ENCODE data around the gene EIF5A. TPM values are rescaled to one million over a fixed set of nuclear protein-coding genes. Genes with fewer than 3 reads are reported as not detected.

Gene EIF5A
- total and polyA plus RNA-seq, 2 donors (not counting 3 experiments of a cell fraction or from before 2014, with no cell fraction given) = 650 to 859 TPM

GRCh38 chr17:7262192-7262934 is 45.1 kb upstream of the EIF5A start, which contains the start of gene CLDN7:
CLDN7 (minus strand) TSS chr17:7262478; CDS start chr17:7262043, 435 bp downstream.
- no TSS peak for BruUV-seq (replicated peaks)
- no peaks in the 10 kb centered on the region for H3K27me3 ChIP-seq (ENCODE audit: control insufficient read depth in 2 of 2, insufficient read depth in 2 of 2, low read length in 2 of 2)
- H3K79me2 ChIP-seq (ENCODE audit: control insufficient read depth, insufficient read depth, low read length) = no peaks in the 10 kb centered on the region
- intact Hi-C loops (cut with micrococcal nuclease) = no loop called here
- H3K9me1 ChIP-seq (replicated peaks; ENCODE audit: control insufficient read depth, extremely low read depth, insufficient read depth, low read length) = no peaks in the 10 kb centered on the region
- H4K20me1 ChIP-seq (replicated peaks; ENCODE audit: control insufficient read depth, extremely low read depth, insufficient read depth, low read length) = no peaks in the 10 kb centered on the region
- dilution Hi-C loops (cut with MboI; ENCODE audit: extremely low pct_ligation_motif_present, low sequenced_read_pairs) = no loop called here
- CTCF ChIA-PET = interaction anchor here (1.1 kb wide), 1 partner anchor 35 kb away, joined by 3 read pairs; no protein-coding TSS in a partner anchor
- peak within 1 kb of the TSS; percentile 31 for H3K4me2 ChIP-seq (ENCODE audit: insufficient read depth, low read length)
- DNase-seq (ENCODE audit: low read depth, low spot score) (no peak), FAIRE-seq (no peak)
- H3K9me3 ChIP-seq (replicated peaks; ENCODE audit: control insufficient read depth, insufficient read depth, low read length) = no peaks in the 10 kb centered on the region
- H3K9ac ChIP-seq (replicated peaks; ENCODE audit: extremely low read depth, insufficient read depth, low read length) = peak within 1 kb of the TSS; percentile 29
- H3K4me3 ChIP-seq (replicated peaks in 1 of 3; ENCODE audit: insufficient read depth in 1 of 3, low read depth in 1 of 3, low read length in 3 of 3) = peak within 1 kb of the TSS; percentile 19 to 35 (median 22)
- POLR2A ChIA-PET = no interaction called here
- peaks cover 26% of the 10 kb centered on the region for H3K4me1 ChIP-seq (ENCODE audit: control insufficient read depth, extremely low read depth, insufficient read depth, low read length)
- H2AFZ ChIP-seq (ENCODE audit: low read depth, low read length) = peak within 1 kb of the TSS; percentile 81
- no peak for TF ChIP-seq POLR2AphosphoS5 (IDR thresholded peaks at IDR 0.05; ENCODE audit: insufficient read depth, low read depth, low read length)
- no peak for TF ChIP-seq GATA2 (IDR thresholded peaks at IDR 0.05; ENCODE audit: insufficient read depth, insufficient read length, low read depth, low read length)
- no peak for TF ChIP-seq CTCF (IDR thresholded peaks at IDR 0.05; ENCODE audit: extremely low read depth in 1 of 2, insufficient read depth in 1 of 2, low read depth in 1 of 2, low read length in 2 of 2)
- TF ChIP-seq FOS (IDR thresholded peaks at IDR 0.05; ENCODE audit: borderline replicate concordance, insufficient read depth, low read length) = no peak
- TF ChIP-seq POLR2A (IDR thresholded peaks at IDR 0.05; ENCODE audit: low read depth, low read length) = no peak
- TF ChIP-seq MYC (IDR thresholded peaks at IDR 0.05; ENCODE audit: low read depth, low read length) = no peak
- TF ChIP-seq EZH2 (IDR thresholded peaks at IDR 0.05; ENCODE audit: borderline replicate concordance, low read depth, low read length, severe bottlenecking) = no peak
- peaks cover 0 to 8% of the 10 kb centered on the region in 2 experiments for H3K36me3 ChIP-seq (ENCODE audit: control insufficient read depth in 2 of 2, extremely low read depth in 1 of 2, insufficient read depth in 2 of 2, low read length in 2 of 2)
- no peak within 1 kb of the TSS for H3K27ac ChIP-seq (ENCODE audit: insufficient read depth, low read depth, low read length)

All from endothelial cell of umbilical vein (primary cell).